ENCODE results near the gene NEUROD2. TPM values are rescaled to one million over a fixed set of nuclear protein-coding genes. Genes with fewer than 3 reads are reported as not detected.

The NEUROD2 gene
- polyA plus RNA-seq, 1 donor from 2014 or later = not detected

- H4K20me1 ChIP-seq (ENCODE audit: insufficient read depth) = no peaks in the 10 kb centered on the region
- no peak overlapping the region for H3K4me3 ChIP-seq (ENCODE audit: low read length)
- no peak overlapping the region for H3K27ac ChIP-seq (ENCODE audit: low read length)
Observed at GRCh38 chr17:39569126-39569525, 38.6 kb downstream of the NEUROD2 start.

DNA sequence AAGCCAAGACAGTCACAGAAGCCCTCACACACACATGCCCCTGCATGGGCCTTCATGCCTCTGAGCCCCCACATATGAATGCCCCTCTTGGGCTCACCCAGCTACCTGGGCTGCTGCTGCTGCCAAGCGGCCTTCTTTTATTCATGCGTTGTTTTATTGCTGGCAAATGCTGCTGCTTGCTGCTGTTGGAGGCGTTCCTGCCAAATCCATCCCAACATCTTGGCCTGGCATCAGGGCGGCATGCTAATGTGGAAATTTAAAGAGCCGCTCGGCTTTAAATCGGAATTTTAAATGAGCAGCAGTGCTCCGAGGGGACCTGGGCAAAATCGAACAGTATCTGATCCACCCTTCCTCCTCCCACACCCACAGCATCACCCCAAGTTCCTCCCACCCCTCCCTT is 39.0 kb downstream of the NEUROD2 start:
- Histone ChIP-seq H3K4me3 (ENCODE audit: low read length) (no peak overlapping the region), H3K27ac (ENCODE audit: low read length) (no peak overlapping the region)
- TF ChIP-seq SMC3 (conservative IDR thresholded peaks at IDR 0.05; ENCODE audit: poor library complexity) = no peak
- no peak for TF ChIP-seq EZH2 (IDR thresholded peaks at IDR 0.05; ENCODE audit: borderline replicate concordance, insufficient read depth, low read length, poor library complexity, severe bottlenecking)
- TF ChIP-seq TAF1 (IDR thresholded peaks at IDR 0.05; ENCODE audit: low read depth) = no peak
- TF ChIP-seq MXI1 (conservative IDR thresholded peaks at IDR 0.05; ENCODE audit: poor library complexity, severe bottlenecking) = no peak
- TF ChIP-seq RAD21 (conservative IDR thresholded peaks at IDR 0.05) = no peak

More at GRCh38 chr17:39569126-39569525, 38.6 kb downstream of the NEUROD2 start:
- Histone ChIP-seq H3K9me2 (ENCODE audit: insufficient read depth, low read length) (no peaks in the 10 kb centered on the region), H3K79me2 (replicated peaks; ENCODE audit: insufficient read depth, low read length) (no peaks in the 10 kb centered on the region), H3K9ac (ENCODE audit: low read length) (no peak overlapping the region), H2AFZ (ENCODE audit: low read depth, low read length) (no peak overlapping the region), H3K4me2 (ENCODE audit: low read length) (no peak overlapping the region), H3K36me3 (ENCODE audit: insufficient read depth, low read length) (no peaks in the 10 kb centered on the region), H3F3A (ENCODE audit: insufficient read depth, low read length, poor library complexity, severe bottlenecking) (no peaks in the 10 kb centered on the region), H3K9me3 (ENCODE audit: low read length) (no peaks in the 10 kb centered on the region), H3K27me3 (ENCODE audit: insufficient read depth, low read depth, low read length) (no peaks in the 10 kb centered on the region)
- TF ChIP-seq EZH2 (IDR thresholded peaks at IDR 0.05; ENCODE audit: borderline replicate concordance, insufficient read depth, low read length, poor library complexity, severe bottlenecking) (no peak), MXI1 (conservative IDR thresholded peaks at IDR 0.05; ENCODE audit: poor library complexity, severe bottlenecking) (no peak), POLR2AphosphoS5 (IDR thresholded peaks at IDR 0.05) (no peak), RAD21 (conservative IDR thresholded peaks at IDR 0.05) (no peak), EP300 (conservative IDR thresholded peaks at IDR 0.05; ENCODE audit: poor library complexity, severe bottlenecking) (no peak), TAF1 (IDR thresholded peaks at IDR 0.05; ENCODE audit: low read depth) (no peak), CTCF (IDR thresholded peaks at IDR 0.05; ENCODE audit: poor library complexity, severe bottlenecking) (no peak), SMC3 (conservative IDR thresholded peaks at IDR 0.05; ENCODE audit: poor library complexity) (no peak)
- TF ChIP-seq, protein P1, sequence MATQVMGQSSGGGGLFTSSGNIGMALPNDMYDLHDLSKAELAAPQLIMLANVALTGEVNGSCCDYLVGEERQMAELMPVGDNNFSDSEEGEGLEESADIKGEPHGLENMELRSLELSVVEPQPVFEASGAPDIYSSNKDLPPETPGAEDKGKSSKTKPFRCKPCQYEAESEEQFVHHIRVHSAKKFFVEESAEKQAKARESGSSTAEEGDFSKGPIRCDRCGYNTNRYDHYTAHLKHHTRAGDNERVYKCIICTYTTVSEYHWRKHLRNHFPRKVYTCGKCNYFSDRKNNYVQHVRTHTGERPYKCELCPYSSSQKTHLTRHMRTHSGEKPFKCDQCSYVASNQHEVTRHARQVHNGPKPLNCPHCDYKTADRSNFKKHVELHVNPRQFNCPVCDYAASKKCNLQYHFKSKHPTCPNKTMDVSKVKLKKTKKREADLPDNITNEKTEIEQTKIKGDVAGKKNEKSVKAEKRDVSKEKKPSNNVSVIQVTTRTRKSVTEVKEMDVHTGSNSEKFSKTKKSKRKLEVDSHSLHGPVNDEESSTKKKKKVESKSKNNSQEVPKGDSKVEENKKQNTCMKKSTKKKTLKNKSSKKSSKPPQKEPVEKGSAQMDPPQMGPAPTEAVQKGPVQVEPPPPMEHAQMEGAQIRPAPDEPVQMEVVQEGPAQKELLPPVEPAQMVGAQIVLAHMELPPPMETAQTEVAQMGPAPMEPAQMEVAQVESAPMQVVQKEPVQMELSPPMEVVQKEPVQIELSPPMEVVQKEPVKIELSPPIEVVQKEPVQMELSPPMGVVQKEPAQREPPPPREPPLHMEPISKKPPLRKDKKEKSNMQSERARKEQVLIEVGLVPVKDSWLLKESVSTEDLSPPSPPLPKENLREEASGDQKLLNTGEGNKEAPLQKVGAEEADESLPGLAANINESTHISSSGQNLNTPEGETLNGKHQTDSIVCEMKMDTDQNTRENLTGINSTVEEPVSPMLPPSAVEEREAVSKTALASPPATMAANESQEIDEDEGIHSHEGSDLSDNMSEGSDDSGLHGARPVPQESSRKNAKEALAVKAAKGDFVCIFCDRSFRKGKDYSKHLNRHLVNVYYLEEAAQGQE (IDR thresholded peaks at IDR 0.05; ENCODE audit: borderline replicate concordance) = no peak

More for the DNA sequence above, 39.0 kb downstream of the NEUROD2 start:
- H3F3A ChIP-seq (ENCODE audit: insufficient read depth, low read length, poor library complexity, severe bottlenecking) = no peaks in the 10 kb centered on the region
- no peak overlapping the region for H2AFZ ChIP-seq (ENCODE audit: low read depth, low read length)
- H3K4me2 ChIP-seq (ENCODE audit: low read length) = no peak overlapping the region
- H3K9me3 ChIP-seq (ENCODE audit: low read length) = no peaks in the 10 kb centered on the region
- H3K9me2 ChIP-seq (ENCODE audit: insufficient read depth, low read length) = no peaks in the 10 kb centered on the region
- no peaks in the 10 kb centered on the region for H4K20me1 ChIP-seq (ENCODE audit: insufficient read depth)
- H3K27me3 ChIP-seq (ENCODE audit: insufficient read depth, low read depth, low read length) = no peaks in the 10 kb centered on the region
- H3K36me3 ChIP-seq (ENCODE audit: insufficient read depth, low read length) = no peaks in the 10 kb centered on the region
- H3K9ac ChIP-seq (ENCODE audit: low read length) = no peak overlapping the region
- H3K79me2 ChIP-seq (replicated peaks; ENCODE audit: insufficient read depth, low read length) = no peaks in the 10 kb centered on the region

Measured in neural cell (in vitro differentiated cells).